Loucy (cell line): Measurements from ENCODE around the gene AK3.

Experiments used
- CTCF ChIP-seq: fragments of 200-600 bp; sonication (generic); conservative IDR thresholded peaks from 2 replicates; pipeline ENCODE4 v1.5.1; 2014; ENCODE audit warnings: mild to moderate bottlenecking, antibody characterized with exemption, low read length
- EZH2phosphoT487 ChIP-seq: fragments of 200-600 bp; IDR thresholded peaks from 2 replicates; pipeline ENCODE4 v1.6.1; 2018; ENCODE audit warnings: antibody characterized with exemption, mild to moderate bottlenecking, moderate library complexity, borderline replicate concordance

GRCh38 chr9:4680750-4681149, 60.3 kb downstream of the AK3 start:
- TF ChIP-seq CTCF = no peak
- TF ChIP-seq EZH2phosphoT487 = no peak
